Loucy (cell line): ENCODE results near the gene DNAJC5G.
A peak's percentile ranks its signal among the peaks of the same experiment; 100 is the strongest.

Experiments used
- H2AFZ ChIP-seq: fragments of 200-600 bp; sonication (generic); 2 replicates; pipeline ENCODE4 v1.6.0; 2016; ENCODE audit warnings: antibody characterized with exemption, mild to moderate bottlenecking, low read length, moderate library complexity
- H3F3A ChIP-seq: fragments of 200-600 bp; 2 replicates; pipeline ENCODE4 v1.6.0; 2016; ENCODE audit warnings: antibody characterized with exemption, low read depth, mild to moderate bottlenecking
- H3K27me3 ChIP-seq: fragments of 200-600 bp; sonication (generic); 2 replicates; pipeline ENCODE4 v1.6.1; 2014; ENCODE audit warnings: low read length, mild to moderate bottlenecking; ENCODE audit not compliant: insufficient read depth, poor library complexity, severe bottlenecking
- H3K36me3 ChIP-seq: fragments of 200-600 bp; sonication (generic); 2 replicates; pipeline ENCODE4 v1.6.1; 2016; ENCODE audit warnings: low read length; ENCODE audit not compliant: insufficient read depth
- H3K4me1 ChIP-seq: fragments of 200-600 bp; sonication (generic); 2 replicates; pipeline ENCODE4 v1.5.1; 2014; ENCODE audit warnings: low read length, mild to moderate bottlenecking; ENCODE audit not compliant: insufficient read depth, poor library complexity, severe bottlenecking
- H3K4me2 ChIP-seq: fragments of 200-600 bp; sonication (generic); 2 replicates; pipeline ENCODE4 v1.6.0; 2014; ENCODE audit warnings: antibody characterized with exemption, low read length, low read depth, mild to moderate bottlenecking; ENCODE audit not compliant: poor library complexity, severe bottlenecking
- H3K4me3 ChIP-seq: fragments of 200-600 bp; sonication (generic); 2 replicates; pipeline ENCODE4 v1.5.1; 2014; ENCODE audit warnings: low read length, mild to moderate bottlenecking, mixed read lengths; ENCODE audit not compliant: poor library complexity, severe bottlenecking
- H3K79me2 ChIP-seq: fragments of 200-600 bp; sonication (generic); 2 replicates; pipeline ENCODE4 v1.6.1; 2014; ENCODE audit warnings: low read length; ENCODE audit not compliant: insufficient read depth
- H3K9ac ChIP-seq: fragments of 200-600 bp; sonication (generic); 2 replicates; pipeline ENCODE4 v1.6.0; 2014; ENCODE audit warnings: mild to moderate bottlenecking, low read depth, low read length, moderate library complexity; ENCODE audit not compliant: poor library complexity, severe bottlenecking
- H3K9me2 ChIP-seq: fragments of 200-600 bp; sonication (generic); replicated peaks from 2 replicates; pipeline ENCODE4 v1.6.1; 2016; ENCODE audit warnings: low read depth, low read length, mixed read lengths
- H3K9me3 ChIP-seq: fragments of 200-600 bp; sonication (generic); 2 replicates; pipeline ENCODE4 v1.6.1; 2014; ENCODE audit warnings: mild to moderate bottlenecking, antibody characterized with exemption, low read length, low read depth; ENCODE audit not compliant: insufficient read depth
- H4K20me1 ChIP-seq: fragments of 200-600 bp; sonication (generic); 2 replicates; pipeline ENCODE4 v1.6.0; 2014; ENCODE audit warnings: antibody characterized with exemption, low read length, mild to moderate bottlenecking; ENCODE audit not compliant: insufficient read depth, poor library complexity, severe bottlenecking
- EZH2phosphoT487 ChIP-seq: fragments of 200-600 bp; IDR thresholded peaks from 2 replicates; pipeline ENCODE4 v1.6.1; 2018; ENCODE audit warnings: antibody characterized with exemption, mild to moderate bottlenecking, moderate library complexity, borderline replicate concordance
- TF ChIP-seq, protein P1 (sequence below): fragments of 200-600 bp; sonication (generic); conservative IDR thresholded peaks from 2 replicates; pipeline ENCODE4 v1.5.1; 2014; ENCODE audit warnings: mild to moderate bottlenecking, antibody characterized with exemption, low read length

The DNAJC5G gene

DNA sequence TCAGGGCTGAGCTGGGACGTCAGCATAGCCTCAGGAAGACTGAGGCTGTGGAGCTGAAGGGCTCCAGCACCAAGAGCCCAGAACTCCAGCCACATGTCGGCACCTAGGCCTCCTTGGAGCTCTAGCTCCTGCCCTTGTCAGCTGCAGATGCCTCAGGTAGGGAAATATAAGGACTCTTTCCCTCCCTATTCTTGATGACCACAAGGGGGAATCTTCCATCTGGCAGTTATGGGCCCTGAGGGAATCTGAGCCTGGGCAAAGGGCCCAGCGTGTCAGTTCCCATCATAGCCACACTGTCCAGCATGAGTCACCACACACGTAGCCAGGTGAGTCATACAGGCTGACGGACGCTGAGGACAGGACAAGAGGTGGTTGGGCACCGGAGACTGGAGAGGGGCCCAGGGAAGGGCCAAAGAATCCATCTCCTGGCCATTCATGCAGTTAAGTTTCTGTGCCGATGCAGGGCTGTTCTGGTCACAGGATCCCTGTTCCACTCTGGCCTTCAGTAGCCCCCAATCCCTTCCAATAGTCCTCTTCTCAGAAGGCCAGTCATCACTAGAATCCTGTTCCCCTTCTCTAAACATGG lies 45.8 kb downstream of the DNAJC5G start:
- Histone ChIP-seq H3K4me2 (peak overlapping the region; percentile 88), H3K27me3 (no peaks in the 10 kb centered on the region), H3K9me3 (no peaks in the 10 kb centered on the region), H3K9ac (peak overlapping the region; percentile 94), H3K9me2 (no peaks in the 10 kb centered on the region), H3K79me2 (peaks cover 20% of the 10 kb centered on the region), H3K4me1 (peaks cover 15% of the 10 kb centered on the region), H2AFZ (no peak overlapping the region), H3F3A (peaks cover 2% of the 10 kb centered on the region; the same call in 1 of the 2 replicates), H4K20me1 (no peaks in the 10 kb centered on the region), H3K4me3 (no peak overlapping the region), H3K36me3 (peaks cover 4% of the 10 kb centered on the region; the same call in 1 of the 2 replicates)
- TF ChIP-seq, protein P1, sequence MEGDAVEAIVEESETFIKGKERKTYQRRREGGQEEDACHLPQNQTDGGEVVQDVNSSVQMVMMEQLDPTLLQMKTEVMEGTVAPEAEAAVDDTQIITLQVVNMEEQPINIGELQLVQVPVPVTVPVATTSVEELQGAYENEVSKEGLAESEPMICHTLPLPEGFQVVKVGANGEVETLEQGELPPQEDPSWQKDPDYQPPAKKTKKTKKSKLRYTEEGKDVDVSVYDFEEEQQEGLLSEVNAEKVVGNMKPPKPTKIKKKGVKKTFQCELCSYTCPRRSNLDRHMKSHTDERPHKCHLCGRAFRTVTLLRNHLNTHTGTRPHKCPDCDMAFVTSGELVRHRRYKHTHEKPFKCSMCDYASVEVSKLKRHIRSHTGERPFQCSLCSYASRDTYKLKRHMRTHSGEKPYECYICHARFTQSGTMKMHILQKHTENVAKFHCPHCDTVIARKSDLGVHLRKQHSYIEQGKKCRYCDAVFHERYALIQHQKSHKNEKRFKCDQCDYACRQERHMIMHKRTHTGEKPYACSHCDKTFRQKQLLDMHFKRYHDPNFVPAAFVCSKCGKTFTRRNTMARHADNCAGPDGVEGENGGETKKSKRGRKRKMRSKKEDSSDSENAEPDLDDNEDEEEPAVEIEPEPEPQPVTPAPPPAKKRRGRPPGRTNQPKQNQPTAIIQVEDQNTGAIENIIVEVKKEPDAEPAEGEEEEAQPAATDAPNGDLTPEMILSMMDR = no peak; the same call in 1 of the 2 replicates
- TF ChIP-seq EZH2phosphoT487 = no peak

DNA sequence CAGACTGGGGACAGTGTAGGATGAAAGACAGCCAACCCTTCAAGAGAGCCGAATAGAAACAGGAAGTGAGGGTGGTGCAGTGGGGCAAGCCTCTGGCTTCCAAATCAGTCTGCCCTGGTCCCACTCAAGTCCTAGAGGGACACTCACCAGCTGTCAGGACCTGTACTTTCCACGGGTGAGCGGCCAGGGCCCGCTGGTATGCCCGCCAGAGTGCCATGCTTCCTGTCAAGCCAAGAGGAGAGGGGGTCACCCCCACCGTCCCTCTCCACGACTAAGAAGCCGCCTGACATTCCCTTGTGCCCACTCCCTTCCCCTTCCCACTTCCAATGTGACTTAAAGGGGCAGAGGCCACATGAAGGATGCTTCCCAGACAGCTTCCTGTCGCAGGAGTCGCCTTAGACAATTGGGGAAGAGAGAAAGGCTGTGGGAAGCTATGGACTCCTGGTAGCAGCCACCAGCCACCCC lies 47.1 kb downstream of the DNAJC5G start:
- Histone ChIP-seq H3K9ac (peak overlapping the region; percentile 94), H3K9me3 (no peaks in the 10 kb centered on the region), H4K20me1 (no peaks in the 10 kb centered on the region), H3K27me3 (no peaks in the 10 kb centered on the region), H3K9me2 (no peaks in the 10 kb centered on the region), H3K79me2 (peaks cover 20% of the 10 kb centered on the region), H3K4me2 (peak overlapping the region; percentile 88), H2AFZ (peak overlapping the region; percentile 89; the same call in 1 of the 2 replicates), H3K4me1 (peaks cover 15% of the 10 kb centered on the region), H3K36me3 (peaks cover 16% of the 10 kb centered on the region; the same call in 1 of the 2 replicates), H3K4me3 (peak overlapping the region; percentile 96), H3F3A (peaks cover 4% of the 10 kb centered on the region; the same call in 1 of the 2 replicates)
- TF ChIP-seq, protein P1 = no peak
- TF ChIP-seq EZH2phosphoT487 = no peak

DNA sequence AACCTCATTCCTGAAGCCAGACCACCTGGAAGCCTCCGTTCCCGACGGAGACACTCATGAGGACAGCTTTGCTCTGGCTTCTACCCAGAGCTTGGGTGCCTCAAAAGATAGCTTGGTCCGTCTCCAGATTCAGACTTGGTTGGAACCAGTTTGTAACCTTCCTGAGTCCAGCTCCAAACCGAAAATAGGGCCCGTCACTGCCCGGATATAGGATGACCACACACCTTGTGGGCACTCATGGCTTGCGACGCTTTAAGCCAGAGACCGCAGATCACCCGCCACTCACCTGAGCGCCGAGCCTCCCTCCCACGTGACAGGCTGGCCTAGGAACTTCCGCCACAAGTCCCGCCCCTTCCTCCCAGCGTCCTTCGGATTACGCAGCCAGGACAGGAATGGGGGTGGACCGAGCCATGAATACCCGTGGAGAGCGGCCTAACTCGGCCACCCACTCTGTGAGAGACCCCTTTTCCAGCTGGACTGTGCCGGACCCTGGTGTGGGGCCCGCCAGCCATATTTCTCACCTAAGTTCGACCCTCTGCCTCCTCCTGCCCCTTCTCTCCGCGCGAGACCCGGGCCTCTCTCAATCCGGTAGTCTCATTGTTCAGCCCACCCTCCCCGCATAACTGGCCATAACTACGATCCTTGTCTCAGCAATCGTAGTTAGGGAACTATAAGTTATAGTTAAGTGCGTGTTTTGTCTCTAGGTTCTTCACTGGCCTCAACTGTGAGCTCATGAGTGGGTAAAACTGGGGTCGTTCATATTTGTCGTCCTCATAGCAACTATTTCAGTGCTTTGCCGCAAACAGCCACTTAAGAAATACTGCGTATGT lies 47.7 kb downstream of the DNAJC5G start, which contains the start of gene MPV17:
Gene MPV17 (minus strand): TSS at position 332 of the 830 bp plus-strand sequence. CDS start 580 bp downstream, outside the sequence.
- peaks cover 4% of the 10 kb centered on the region; the same call in 1 of the 2 replicates for H3F3A ChIP-seq
- no peaks in the 10 kb centered on the region for H3K9me3 ChIP-seq
- H4K20me1 ChIP-seq = no peaks in the 10 kb centered on the region
- no peaks in the 10 kb centered on the region for H3K27me3 ChIP-seq
- peaks cover 20% of the 10 kb centered on the region for H3K79me2 ChIP-seq
- peak within 1 kb of the TSS; percentile 89 for H2AFZ ChIP-seq
- H3K9ac ChIP-seq = peak within 1 kb of the TSS; percentile 94
- H3K4me1 ChIP-seq = peaks cover 15% of the 10 kb centered on the region
- peak within 1 kb of the TSS; percentile 96 for H3K4me3 ChIP-seq
- H3K36me3 ChIP-seq = peaks cover 20% of the 10 kb centered on the region; the same call in 1 of the 2 replicates
- TF ChIP-seq EZH2phosphoT487 = no peak
- TF ChIP-seq, protein P1 = no peak
- peak within 1 kb of the TSS; percentile 88 for H3K4me2 ChIP-seq
- no peaks in the 10 kb centered on the region for H3K9me2 ChIP-seq
